Measurements from ENCODE around the gene GALNT5.
A peak's percentile ranks its signal among the peaks of the same experiment; 100 is the strongest.

GALNT5 gene

GRCh38 chr2:157325786-157326185 is 68.3 kb downstream of the GALNT5 start, which contains the start of gene ERMN:
TSS of gene ERMN (minus strand) at chr2:157325824. CDS start at chr2:157325642, 182 bp downstream.
- H3K4me3 Mint-ChIP-seq, result no peak within 1 kb of the TSS
- TF ChIP-seq CTCF (IDR thresholded peaks at IDR 0.05; ENCODE audit: unreplicated experiment in 3 of 3), result no peak
- no peaks in the 10 kb centered on the region for H3K9me3 Mint-ChIP-seq
- H3K27me3 Mint-ChIP-seq (ENCODE audit: low read depth), result peaks cover 5% of the 10 kb centered on the region
- peaks cover 25% of the 10 kb centered on the region for H3K4me1 Mint-ChIP-seq
- H3K27ac Mint-ChIP-seq, result peak within 1 kb of the TSS in 1 of 3 experiments; percentile 16
- no peaks in the 10 kb centered on the region for H3K36me3 Mint-ChIP-seq (ENCODE audit: low read depth)

- no peak for TF ChIP-seq CTCF (IDR thresholded peaks at IDR 0.05; ENCODE audit: unreplicated experiment in 3 of 3)
- H3K9me3 Mint-ChIP-seq, result no peaks in the 10 kb centered on the region
- H3K4me3 Mint-ChIP-seq, result no peak overlapping the region
- H3K27ac Mint-ChIP-seq, result peak overlapping the region in 1 of 3 experiments; percentile 16
- H3K27me3 Mint-ChIP-seq (ENCODE audit: low read depth), result peaks cover 5% of the 10 kb centered on the region
- no peaks in the 10 kb centered on the region for H3K36me3 Mint-ChIP-seq (ENCODE audit: low read depth)
- peaks cover 25% of the 10 kb centered on the region for H3K4me1 Mint-ChIP-seq
These were observed 69.2 kb downstream of the GALNT5 start for GRCh38 chr2:157326698-157327097.

GRCh38 chr2:157327200-157327599 is 69.7 kb downstream of the GALNT5 start:
- TF ChIP-seq CTCF (IDR thresholded peaks at IDR 0.05; ENCODE audit: unreplicated experiment in 3 of 3), result no peak
- H3K4me3 Mint-ChIP-seq, result no peak overlapping the region
- H3K27me3 Mint-ChIP-seq (ENCODE audit: low read depth), result peaks cover 2% of the 10 kb centered on the region
- peaks cover 25% of the 10 kb centered on the region for H3K4me1 Mint-ChIP-seq
- H3K36me3 Mint-ChIP-seq (ENCODE audit: low read depth), result no peaks in the 10 kb centered on the region
- peak overlapping the region in 1 of 3 experiments; percentile 60 for H3K27ac Mint-ChIP-seq
- no peaks in the 10 kb centered on the region for H3K9me3 Mint-ChIP-seq

GRCh38 chr2:157327621-157328500 is 70.4 kb downstream of the GALNT5 start:
- peak overlapping the region in 2 of 3 experiments; percentile 53 to 60 for H3K27ac Mint-ChIP-seq
- H3K27me3 Mint-ChIP-seq (ENCODE audit: low read depth), result no peaks in the 10 kb centered on the region
- H3K4me1 Mint-ChIP-seq, result peaks cover 25% of the 10 kb centered on the region
- H3K9me3 Mint-ChIP-seq, result no peaks in the 10 kb centered on the region
- H3K36me3 Mint-ChIP-seq (ENCODE audit: low read depth), result no peaks in the 10 kb centered on the region
- TF ChIP-seq CTCF (IDR thresholded peaks at IDR 0.05; ENCODE audit: unreplicated experiment in 3 of 3), result peak; percentile 88 to 90 (median 88)
- no peak overlapping the region for H3K4me3 Mint-ChIP-seq

- TF ChIP-seq CTCF (IDR thresholded peaks at IDR 0.05; ENCODE audit: unreplicated experiment in 3 of 3), result no peak
- Mint-ChIP-seq H3K27me3 (ENCODE audit: low read depth) (no peaks in the 10 kb centered on the region), H3K4me1 (peaks cover 25% of the 10 kb centered on the region), H3K9me3 (no peaks in the 10 kb centered on the region), H3K4me3 (no peak overlapping the region), H3K27ac (peak overlapping the region in 1 of 3 experiments; percentile 20), H3K36me3 (ENCODE audit: low read depth) (no peaks in the 10 kb centered on the region)
These were observed 72.0 kb downstream of the GALNT5 start for GRCh38 chr2:157329524-157329923.

Data from nephron (organoid).